GM21786 (cell line): ENCODE results near the gene OR51E1.

Experiments
- ATAC-seq: cut with Tn5 transposase; IDR thresholded peaks from one replicate; pipeline ENCODE4 v1.9.1; 2021; ENCODE audit not compliant: unreplicated experiment

OR51E1 gene

GRCh38 chr11:4704790-4705334 is 61.1 kb downstream of the OR51E1 start:
- ATAC-seq: no peak
